ENCODE data around the gene RBMX2. TPM values are rescaled to one million over a fixed set of nuclear protein-coding genes. Genes with fewer than 3 reads are reported as not detected.

The RBMX2 gene
- total RNA-seq, 2 experiments from 2014 or later = 25.4 to 26.8 TPM

Other genes with a start within 250 kb of the RBMX2 start
- gene AIFM1, start 236.1 kb upstream of the RBMX2 start, total RNA-seq = 10 to 100 TPM; 48.8 to 61.7 TPM
- gene RAB33A, start 230.0 kb upstream of the RBMX2 start, total RNA-seq = 10 to 100 TPM; 24.0 to 24.7 TPM
- 1 to 10 TPM; 5.9 to 8.6 TPM for gene ZNF280C, start 133.1 kb upstream of the RBMX2 start, total RNA-seq
- gene SLC25A14, start 62.1 kb upstream of the RBMX2 start, total RNA-seq = 10 to 100 TPM in 1 of 2 experiments, 1 to 10 TPM in 1; 9.6 to 11.0 TPM
- gene GPR119, start 16.3 kb upstream of the RBMX2 start, total RNA-seq = not detected

All from activated CD4-positive, alpha-beta T cell treated with anti-CD3 and anti-CD28 coated beads for 36 hours (primary cell).